GM19023 (cell line): Measurements from ENCODE around the gene MLC1.
"Not testable (repeated sequence)": the region's sequence is repeated elsewhere in the genome, so short reads cannot be mapped to it uniquely, and the experiment has no call there.

ENCODE experiments used
- ATAC-seq: cut with Tn5 transposase; IDR thresholded peaks from one replicate; pipeline ENCODE4 v1.9.1; 2021; ENCODE audit warnings: mild to moderate bottlenecking, moderate library complexity; ENCODE audit not compliant: unreplicated experiment

The MLC1 gene

DNA sequence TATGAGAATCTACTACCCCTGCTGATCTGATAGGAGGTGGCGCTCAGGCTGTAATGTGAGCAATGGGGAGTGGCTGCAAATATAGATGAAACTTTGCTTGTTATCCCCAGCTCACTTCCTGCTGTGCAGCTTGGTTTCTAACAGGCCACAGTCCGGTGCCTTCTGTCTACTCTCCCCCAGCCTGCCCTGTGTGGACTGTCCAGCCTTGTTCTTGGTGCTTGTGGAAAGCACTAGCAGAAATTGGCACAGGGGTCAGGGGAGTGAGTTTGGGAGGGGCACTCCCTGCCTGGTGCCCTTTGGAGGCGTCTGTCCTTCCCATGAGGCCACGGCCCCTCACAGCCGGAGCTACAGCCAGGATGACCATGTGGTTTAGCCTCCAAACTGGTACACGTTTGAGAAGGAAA, 18.9 kb upstream of the MLC1 start:
- ATAC-seq: no peak

DNA sequence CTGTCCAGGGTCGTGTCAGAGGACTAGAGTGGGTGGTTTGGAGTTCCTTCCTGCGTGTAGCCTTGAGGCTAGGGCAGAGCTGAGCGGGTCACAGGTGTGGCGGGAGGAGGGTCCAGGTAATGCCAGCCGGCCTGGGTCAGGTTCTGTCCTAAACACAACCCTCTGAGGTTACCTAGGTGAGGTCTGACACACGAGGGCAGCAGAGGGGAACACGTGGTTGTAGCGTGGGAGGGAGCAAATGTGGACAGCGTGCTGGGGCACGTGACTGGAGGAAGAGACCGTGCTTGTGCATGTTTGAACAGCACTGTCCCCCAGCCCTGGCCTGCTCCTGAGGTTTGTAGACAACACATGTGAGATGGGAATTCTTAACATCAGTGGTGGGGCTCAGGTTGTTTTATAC, 17.7 kb upstream of the MLC1 start:
- ATAC-seq: no peak

DNA sequence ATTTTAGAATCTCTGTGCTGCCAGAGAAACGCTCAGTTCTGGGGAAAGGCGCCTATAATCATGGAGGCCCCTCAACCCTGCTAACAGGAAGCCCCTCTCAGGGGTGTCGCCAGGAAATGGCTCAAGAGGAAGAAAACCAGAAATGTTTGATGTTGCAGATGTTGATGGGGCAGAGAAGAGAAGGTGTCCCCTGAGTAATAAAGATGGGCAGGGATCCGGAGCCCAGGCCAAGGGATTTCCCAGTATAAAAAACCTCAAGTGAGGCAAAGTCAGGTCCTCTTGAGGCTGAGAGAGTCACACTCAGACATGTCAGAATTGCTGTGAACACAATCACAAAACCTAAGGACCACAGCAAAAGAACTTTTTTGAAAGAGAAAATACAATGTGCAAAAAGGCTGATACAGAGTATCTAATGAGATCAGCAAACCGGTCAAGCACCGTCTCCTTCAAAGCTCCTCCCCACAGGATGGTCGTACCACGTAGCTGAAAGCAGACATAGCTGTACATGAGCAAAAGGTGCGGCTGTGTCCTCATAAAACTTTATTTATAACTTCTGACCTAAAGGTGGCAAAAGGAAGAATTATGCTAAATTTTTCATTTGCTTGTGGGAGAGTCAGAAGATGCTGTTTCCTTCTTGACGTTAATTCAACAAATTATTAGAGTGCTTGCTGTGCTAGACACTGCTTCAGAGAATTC, 16.8 kb upstream of the MLC1 start:
- ATAC-seq: no peak

DNA sequence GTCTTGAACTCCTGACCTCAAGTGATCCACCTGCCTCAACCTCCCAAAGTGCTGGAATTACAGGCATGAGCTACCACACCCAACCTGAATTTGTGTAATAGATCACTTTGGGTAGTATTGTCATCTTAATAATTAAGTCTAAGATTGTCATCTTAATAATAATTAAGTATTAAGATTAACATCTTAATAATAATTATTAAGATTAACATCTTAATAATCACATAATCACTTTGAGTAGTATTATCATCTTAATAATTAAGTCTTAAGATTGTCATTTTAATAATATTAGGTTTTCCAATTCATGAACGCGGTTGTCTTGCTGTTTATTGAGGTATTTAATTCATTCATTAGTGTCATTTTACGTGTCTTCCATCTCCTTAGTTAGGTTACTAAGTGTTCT, 12.8 kb upstream of the MLC1 start:
- no peak for ATAC-seq

DNA sequence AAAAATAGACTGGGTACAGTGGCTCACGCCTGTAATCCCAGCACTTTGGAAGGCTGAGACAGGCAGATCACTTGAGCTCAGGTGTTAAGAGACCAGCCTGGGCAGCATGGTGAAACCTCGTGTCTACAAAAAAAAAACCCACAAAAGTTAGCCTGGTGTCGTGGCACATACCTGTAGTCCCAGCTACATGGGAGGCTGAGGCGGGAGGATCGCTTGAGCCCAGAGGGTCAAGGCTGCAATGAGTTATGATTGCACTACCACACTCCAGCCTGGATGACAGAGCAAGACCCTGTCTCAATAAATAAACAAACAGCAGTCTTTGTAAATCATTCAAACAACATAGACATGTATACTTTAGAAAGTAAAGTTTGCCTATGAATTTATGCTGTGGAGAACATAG, 7.1 kb upstream of the MLC1 start:
- ATAC-seq: no peak

DNA sequence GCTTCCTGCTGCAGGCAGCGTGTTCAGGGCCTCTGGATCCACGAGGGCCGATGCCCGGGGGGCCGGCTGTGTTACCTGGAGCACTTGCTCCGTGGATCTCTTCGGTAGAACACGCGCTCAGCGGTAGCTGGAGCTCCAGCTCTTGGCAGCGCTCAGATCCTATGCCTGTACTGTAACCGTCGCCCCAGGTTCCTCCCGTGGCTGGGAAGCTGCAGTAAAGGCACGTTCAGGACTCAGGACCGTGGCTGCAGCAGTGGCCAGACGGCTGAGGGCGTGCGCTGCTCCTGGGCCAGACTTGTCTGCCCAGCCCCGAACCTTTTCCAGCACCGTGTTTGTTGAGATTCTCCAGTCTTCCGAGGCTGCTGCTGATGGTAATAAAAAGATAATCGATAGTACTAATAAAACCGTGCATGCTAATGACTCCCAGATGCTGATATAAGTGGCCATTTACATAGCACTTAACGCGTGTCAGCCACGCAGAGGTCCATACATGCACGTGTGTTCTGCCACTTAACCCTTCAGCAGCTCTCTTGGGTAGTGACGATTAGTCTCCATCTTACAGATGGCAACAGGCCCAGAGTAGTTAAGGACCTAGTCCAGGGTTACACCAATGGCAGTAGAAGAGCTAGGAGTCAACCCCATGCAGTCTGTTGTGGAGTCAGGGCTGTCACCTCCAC, 6.0 kb upstream of the MLC1 start:
- ATAC-seq: no peak

DNA sequence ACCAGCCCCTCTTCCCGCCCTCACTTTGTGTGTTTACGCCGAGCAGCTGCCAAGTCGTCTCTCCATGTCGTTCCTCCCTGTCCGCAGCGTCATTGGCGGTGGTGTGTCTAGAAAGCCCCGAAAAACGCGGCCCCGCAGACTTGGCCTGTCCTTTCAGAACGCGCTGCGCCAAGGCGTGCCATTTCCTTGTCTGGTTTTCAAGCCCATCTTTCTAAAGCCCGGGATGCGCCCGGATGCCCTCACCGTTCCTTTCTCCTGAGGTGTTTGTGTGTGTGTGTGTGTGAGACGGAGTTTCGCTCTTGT, 5.1 kb upstream of the MLC1 start:
- ATAC-seq: no peak

DNA sequence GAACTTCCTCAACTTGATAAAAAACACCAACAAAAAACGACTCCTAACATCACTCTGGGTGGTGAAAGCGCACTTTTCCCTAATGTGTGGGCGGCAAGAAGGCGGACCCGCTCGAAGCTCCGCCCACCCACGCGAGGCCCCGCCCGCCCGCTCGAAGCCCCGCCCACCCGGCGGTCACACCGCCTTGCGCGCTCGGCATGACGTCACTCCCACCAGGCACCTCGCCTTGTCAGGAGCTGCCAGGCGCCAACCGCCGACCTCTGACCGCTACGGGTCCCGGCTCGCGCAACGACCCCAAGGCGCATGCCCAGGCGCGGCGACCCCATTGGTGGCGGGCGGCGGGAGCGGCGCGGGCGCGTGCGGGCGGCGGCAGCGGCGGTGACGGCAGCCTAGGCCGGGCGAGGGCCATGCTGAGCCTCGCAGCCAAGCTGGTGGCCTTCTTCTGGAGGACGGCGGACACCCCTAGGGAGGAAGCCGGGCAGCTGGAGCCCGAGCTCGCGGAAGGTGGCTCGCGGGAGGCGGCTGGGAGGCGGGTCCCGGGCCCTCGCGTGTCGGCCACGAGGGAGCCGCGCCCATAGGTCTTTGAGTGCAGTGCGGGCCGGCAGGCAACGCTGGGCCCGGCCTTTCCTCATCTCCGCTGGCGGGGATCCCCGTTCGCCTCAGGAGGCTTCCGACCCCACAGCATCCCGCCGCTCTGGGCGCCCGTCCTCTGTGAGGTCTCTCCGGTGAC, 4.6 kb upstream of the MLC1 start, which contains the start of gene MOV10L1:
Gene MOV10L1, plus strand, starts transcription at position 325 of the 730 bp plus-strand sequence. Its CDS starts 83 bp downstream, at position 408.
- ATAC-seq: no peak

DNA sequence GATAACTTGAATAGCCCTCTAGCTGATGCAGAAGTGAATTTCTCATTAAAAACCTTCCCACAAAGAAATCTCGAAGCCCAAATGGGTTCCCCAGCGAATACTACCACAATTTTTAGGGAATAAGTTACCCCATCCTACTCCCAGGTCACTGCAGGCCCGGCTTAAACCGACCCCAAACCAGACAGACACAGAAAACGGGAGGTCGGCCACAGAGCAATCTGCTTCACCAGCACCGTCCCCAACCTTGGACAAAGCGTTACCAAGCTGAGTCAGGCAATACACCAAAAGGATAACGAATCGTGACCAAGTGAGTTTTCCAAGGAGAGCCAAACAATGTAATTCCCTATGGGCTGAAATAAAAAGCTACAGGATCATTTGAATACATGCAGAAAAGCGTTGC, 4.0 kb upstream of the MLC1 start:
- ATAC-seq: no peak

DNA sequence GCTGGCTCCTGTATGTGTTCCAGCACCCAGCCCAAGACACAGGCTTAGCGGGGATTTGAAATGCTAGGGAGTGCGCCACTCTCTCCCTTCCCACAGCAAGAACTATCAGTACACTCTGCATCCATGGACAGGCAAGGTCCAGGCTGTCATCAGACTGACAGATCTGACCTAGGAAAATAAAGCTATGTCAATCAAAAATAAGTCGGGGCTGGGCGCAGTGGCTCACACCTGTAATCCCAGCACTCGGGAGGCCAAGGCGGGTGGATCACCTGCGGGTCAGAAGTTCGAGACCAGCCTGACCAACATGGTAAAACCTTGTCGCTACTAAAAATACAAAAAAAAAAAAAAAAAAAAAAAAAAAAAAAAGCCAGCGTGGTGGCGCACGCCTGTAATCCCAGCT, 2.9 kb upstream of the MLC1 start:
- ATAC-seq: no peak

DNA sequence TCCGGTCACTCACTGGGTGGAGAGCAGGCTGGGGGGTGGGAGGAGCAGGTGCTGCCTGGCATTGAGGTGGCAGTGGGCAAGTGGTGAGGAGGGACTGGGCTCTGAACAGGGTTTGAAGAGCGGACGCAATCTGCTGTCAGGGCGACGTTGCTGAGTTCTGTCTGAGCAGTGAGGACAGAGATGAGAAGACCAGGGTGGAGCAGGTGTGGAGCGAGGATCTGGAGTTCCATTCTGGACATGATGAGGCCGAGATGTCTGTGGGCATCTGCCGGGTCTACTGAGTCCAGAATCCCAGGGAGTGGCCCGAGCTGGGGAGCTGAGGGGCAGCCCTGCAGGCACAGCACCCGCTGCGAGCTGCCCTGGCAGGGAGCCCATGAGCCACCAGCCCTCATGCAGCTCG, 2.4 kb upstream of the MLC1 start:
- no peak for ATAC-seq

DNA sequence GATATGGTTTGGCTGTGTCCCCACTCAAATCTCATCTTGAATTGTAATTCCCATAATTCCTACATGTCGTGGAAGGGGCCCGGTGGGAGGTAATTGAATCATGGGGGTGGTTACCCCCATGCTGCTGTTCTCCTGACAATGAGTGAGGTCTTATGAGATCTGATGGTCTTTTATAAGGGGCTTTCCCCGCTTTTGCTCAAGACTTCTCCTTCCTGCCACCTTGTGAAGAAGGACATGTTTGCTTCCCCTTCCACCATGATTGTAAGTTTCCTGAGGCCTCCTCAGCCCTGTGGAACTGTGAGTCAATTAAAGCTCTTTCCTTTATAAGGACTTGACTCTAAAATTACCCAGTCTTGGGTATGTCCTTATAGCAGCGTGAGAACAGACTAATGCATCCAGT, 1.7 kb upstream of the MLC1 start:
- ATAC-seq: not testable (repeated sequence)

DNA sequence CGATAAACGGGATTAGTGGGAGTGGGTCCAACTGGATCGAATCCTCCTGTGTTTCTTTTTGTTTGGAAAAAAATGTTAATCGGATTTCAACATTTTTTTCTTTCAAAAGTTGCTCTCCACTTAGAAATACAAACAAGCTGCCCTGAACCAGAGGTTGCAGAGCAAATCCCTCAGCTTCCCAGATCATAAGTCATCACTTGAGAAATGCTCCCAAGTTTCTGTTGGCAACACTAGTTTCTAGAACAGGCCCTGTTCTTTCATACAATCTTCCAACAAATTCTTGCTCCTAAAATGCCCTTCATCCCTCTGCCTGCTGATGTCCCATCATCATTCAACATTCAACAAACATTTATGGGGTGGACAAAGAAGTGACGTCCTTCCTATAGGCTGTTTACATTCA, 1.3 kb upstream of the MLC1 start:
- ATAC-seq: no peak

DNA sequence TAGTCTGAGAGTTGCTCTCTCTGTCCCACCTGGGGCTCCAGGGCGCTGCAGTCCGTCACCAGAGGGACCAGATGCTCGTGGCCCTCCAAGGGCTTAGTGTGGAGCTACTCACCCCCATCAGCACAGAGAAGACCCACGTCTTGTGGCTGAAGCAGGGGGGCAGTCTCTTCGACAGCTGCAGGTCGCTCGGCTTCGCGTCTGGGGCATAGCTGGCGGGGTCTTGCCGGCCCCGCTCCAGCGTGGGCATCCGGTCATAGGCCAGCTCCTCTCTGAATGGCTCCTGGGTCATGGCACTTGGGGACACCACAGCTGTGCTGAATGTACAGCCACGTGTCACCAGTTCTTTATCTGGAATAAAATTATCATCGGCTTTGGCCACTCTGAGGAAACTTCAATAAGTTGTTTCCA, 608 bp downstream of the MLC1 start:
- ATAC-seq: no peak

DNA sequence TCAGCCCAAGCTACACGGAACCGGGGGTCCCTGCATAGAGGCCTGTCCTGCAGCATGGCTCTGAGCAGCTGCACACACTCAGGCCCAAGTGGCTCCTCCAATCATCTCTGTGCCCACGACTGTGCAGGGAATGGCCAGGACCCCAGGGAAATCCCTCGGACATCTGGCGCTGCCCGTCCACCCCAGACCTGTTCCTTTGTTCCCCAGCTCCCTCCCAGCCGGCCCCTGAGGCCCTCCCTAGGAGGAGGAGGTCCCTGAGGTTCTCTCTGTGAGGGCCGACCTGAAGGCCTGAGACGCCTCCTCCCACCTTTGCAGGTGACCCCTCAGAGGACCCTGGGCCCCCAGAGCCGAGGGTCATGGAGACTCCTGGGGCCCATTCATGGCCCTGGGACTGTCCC, 1.1 kb downstream of the MLC1 start:
- no peak for ATAC-seq

DNA sequence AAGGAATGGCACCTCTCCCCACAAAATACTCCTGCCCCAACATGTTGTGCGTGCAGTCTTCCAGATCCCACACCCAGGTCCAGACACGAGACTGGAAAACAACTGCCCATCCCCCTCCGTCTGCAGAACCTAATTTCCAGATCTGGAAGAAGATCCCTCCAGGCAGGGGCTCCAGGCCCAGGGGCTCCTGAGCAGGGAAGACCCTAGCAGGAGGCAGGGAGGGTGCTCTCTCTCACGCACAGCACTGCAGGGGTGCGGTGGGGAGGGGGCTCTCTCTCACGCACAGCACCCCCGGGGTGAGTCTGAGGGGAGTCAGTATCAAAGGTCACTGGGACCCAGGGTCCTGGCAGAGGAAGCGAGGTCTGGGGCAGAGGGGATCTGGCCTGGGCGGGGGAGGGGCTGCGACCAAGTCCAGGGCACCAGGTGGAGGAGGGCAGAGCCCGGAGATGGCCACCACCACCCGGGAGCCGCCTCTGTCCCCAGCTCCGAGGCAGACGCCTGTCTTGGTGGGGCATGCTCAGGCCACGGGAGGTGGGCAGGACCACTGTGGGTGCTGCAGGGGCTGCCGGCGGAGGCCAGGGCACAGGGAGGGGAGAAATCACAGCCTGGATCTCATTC, 1.7 kb downstream of the MLC1 start:
- ATAC-seq: no peak

DNA sequence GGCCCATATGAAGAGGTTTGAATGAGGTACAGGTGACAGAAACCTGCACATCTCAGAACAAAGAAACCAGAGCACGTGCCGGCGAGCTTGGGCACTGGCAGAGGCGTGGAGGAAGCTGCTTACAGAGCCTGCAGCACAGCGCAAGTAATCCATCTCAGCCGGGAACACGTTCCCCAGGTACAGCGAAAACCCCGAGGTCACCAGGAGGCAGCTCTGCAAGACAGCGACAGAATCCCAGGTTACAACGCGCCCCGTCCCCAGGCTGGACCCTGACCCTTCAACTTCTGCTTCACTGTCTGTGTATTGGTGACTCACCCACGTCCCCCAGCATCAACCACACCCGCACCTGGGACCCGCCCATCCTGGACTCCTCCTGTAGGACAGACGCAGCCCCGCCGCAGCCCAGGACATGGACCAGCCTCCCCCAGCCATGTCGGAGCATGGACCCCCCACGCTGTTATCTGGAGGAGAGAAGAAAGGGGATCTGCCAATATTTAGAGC, 2.2 kb downstream of the MLC1 start:
- no peak for ATAC-seq

DNA sequence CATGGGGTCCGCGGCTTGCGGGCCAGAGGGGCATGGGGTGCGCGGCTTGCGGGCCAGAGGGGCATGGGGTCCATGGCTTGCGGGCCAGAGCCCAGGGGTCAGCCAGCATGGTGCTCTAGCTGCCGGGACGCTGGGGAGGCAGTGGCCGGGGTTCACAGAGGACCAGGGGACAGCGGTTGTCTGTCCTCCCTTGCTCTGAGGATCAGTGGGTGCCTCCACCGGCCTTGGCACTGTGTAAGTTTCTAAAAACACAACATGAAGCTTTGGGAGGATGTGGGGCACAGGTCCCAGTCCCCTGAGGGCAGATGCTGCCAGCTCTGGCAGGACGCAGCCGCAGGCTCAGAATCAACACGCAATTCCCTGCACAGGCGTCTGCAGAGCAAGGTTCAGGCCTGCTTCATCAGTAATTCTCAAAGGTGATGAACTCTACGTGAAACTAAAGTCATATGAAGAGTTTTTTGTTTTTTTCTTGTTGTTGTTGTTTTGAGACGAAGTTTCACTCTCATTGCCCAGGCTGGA, 3.0 kb downstream of the MLC1 start:
- ATAC-seq: no peak

DNA sequence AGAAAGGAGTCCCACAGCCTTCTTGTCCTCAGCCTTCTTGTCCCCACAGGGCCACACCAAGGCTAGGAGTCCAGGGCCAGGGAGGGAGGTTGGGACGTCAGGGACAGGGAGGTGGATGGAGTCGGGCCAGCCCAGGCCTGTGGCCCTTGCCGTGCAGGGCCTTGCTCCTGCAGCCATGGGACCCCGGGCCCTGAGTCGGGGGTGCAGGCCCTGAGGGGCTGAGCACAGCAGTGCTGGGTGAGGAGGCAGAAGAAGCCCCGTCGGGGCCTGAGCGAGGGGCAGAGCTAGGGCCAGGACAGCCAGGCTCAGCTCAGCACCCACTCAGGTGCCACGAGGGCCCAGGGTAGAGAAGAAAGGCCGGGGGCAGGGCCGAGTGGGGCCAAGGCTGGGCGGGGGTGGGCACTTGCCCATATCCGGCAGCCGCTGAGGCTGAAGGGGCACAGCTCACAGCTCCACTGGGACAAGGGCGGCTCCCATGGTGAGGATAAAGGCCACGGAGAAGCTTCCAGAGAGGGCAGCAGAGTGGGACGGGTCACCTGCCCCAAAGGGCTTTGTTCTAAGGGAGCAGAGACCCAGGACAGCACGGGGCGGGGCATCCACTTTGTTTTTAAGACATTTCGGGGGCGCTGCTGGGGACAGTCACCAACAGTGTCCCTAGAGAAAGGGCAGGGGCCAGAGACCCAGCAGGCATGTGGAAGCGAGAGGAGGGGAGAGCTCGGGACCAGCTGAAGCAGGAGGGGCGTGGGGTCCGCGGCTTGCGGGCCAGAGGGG, 3.6 kb downstream of the MLC1 start:
- ATAC-seq: no peak

DNA sequence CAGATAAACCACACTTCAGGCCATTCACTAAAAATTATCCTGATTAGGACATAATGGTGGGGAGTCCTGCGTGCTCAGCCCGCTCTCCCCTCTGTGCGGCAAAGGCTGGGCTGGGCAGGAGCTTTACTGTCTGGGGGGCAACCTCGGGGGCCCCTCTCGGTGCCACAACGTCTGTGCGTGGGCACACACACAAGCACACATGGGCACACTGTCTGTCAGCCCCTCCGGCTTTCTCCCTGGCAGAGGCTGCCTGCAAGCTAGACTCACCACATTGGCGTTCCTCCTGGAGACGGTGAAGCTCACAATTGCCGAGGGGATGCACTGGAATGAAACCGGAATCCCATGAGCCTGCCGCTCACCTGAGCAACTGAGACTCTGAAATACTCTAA, 5.2 kb downstream of the MLC1 start:
- ATAC-seq: no peak

DNA sequence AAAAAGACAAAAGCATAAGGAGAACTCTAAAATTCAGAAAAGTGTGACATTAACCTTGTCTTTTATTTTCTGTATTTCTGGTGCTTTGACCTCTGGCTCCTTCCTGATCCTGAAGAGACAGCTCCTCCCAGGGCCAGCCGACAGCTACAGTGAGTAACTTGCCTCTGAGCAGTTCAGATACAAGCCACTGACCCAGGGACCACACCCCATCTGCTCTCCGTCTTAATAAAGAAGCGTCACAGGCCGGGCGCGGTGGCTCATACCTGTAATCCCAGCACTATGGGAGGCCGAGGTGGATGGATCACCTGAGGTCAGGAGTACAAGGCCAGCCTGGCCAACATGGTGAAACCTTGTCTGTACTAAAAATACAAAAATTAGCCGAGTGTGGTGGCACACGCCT, 6.5 kb downstream of the MLC1 start:
- no peak for ATAC-seq
